Measurements from ENCODE around the gene PIEZO2. TPM values are rescaled to one million over a fixed set of nuclear protein-coding genes. Genes with fewer than 3 reads are reported as not detected.

Gene PIEZO2
- total RNA-seq, 1 experiment from 2014 or later = not detected

GRCh38 chr18:10912790-10913545 is 236.4 kb downstream of the PIEZO2 start:
- Histone ChIP-seq H3K9me2 (replicated peaks; ENCODE audit: insufficient read depth, low read length) (no peaks in the 10 kb centered on the region), H3K9ac (ENCODE audit: low read length) (no peak overlapping the region), H3K4me2 (ENCODE audit: low read depth, low read length, poor library complexity, severe bottlenecking) (no peak overlapping the region), H3K4me3 (ENCODE audit: low read length) (no peak overlapping the region), H2AFZ (ENCODE audit: low read length) (no peak overlapping the region), H3K9me3 (ENCODE audit: low read length) (no peaks in the 10 kb centered on the region), H4K20me1 (ENCODE audit: insufficient read depth, low read depth, low read length) (no peaks in the 10 kb centered on the region), H3K36me3 (ENCODE audit: insufficient read depth, low read length) (no peaks in the 10 kb centered on the region), H3K27ac (ENCODE audit: low read length) (no peak overlapping the region), H3K27me3 (ENCODE audit: low read length) (no peaks in the 10 kb centered on the region), H3K4me1 (ENCODE audit: low read length) (no peaks in the 10 kb centered on the region), H3K79me2 (ENCODE audit: low read length) (no peaks in the 10 kb centered on the region)
- no peak for DNase-seq

DNA sequence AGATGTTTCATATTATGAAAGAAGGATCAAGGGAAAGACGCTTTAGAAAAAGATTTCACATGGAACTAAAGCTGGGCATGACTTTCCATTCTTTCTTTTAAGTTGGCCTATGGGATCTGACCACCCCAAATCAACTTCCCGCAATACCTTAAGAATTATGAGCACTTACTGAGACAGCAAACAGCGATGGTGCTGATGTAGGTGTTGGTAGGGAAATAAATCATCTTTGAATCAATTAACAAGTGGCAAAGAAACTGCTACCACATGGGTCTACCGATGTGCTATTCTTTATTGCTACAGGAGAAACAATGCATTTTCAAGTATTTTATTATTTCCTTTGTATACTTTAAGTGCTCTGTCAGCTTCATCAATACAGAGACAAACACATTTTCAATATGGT is 239.6 kb downstream of the PIEZO2 start:
- no peak for DNase-seq
- Histone ChIP-seq H2AFZ (ENCODE audit: low read length) (no peak overlapping the region), H3K9me3 (ENCODE audit: low read length) (no peaks in the 10 kb centered on the region), H3K9me2 (replicated peaks; ENCODE audit: insufficient read depth, low read length) (no peaks in the 10 kb centered on the region), H3K9ac (ENCODE audit: low read length) (no peak overlapping the region), H3K4me1 (ENCODE audit: low read length) (no peaks in the 10 kb centered on the region), H3K36me3 (ENCODE audit: insufficient read depth, low read length) (no peaks in the 10 kb centered on the region), H3K27ac (ENCODE audit: low read length) (no peak overlapping the region), H3K4me2 (ENCODE audit: low read depth, low read length, poor library complexity, severe bottlenecking) (no peak overlapping the region), H3K79me2 (ENCODE audit: low read length) (no peaks in the 10 kb centered on the region), H3K27me3 (ENCODE audit: low read length) (no peaks in the 10 kb centered on the region), H3K4me3 (ENCODE audit: low read length) (no peak overlapping the region), H4K20me1 (ENCODE audit: insufficient read depth, low read depth, low read length) (no peaks in the 10 kb centered on the region)

DNA sequence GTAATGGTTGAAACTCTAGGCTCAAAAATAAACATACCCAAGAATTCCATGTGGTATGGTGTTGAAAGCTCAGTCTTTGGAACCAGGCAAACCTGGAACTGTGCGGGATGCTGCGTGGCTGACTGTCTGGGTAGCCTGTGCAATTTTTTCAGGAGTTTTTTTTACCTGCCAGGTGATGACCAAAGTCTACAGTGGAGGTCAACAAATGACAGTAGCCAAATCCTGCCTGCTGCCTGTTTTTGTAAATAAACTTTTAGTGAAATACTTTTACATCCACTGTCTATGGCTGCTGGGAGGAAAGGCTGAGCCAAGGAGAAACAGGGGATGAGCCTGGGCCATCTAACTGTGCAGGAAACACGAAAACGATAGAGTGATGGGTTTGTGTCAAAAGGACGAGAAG is 240.6 kb downstream of the PIEZO2 start:
- Histone ChIP-seq H4K20me1 (ENCODE audit: insufficient read depth, low read depth, low read length) (no peaks in the 10 kb centered on the region), H3K4me2 (ENCODE audit: low read depth, low read length, poor library complexity, severe bottlenecking) (no peak overlapping the region), H3K4me1 (ENCODE audit: low read length) (no peaks in the 10 kb centered on the region), H3K79me2 (ENCODE audit: low read length) (no peaks in the 10 kb centered on the region), H3K9me3 (ENCODE audit: low read length) (no peaks in the 10 kb centered on the region), H3K36me3 (ENCODE audit: insufficient read depth, low read length) (no peaks in the 10 kb centered on the region), H2AFZ (ENCODE audit: low read length) (no peak overlapping the region), H3K27ac (ENCODE audit: low read length) (no peak overlapping the region), H3K4me3 (ENCODE audit: low read length) (no peak overlapping the region), H3K9me2 (replicated peaks; ENCODE audit: insufficient read depth, low read length) (no peaks in the 10 kb centered on the region), H3K27me3 (ENCODE audit: low read length) (no peaks in the 10 kb centered on the region), H3K9ac (ENCODE audit: low read length) (no peak overlapping the region)
- DNase-seq = no peak

GRCh38 chr18:10907749-10908148 is 241.6 kb downstream of the PIEZO2 start:
- H3K36me3 ChIP-seq (ENCODE audit: insufficient read depth, low read length) = no peaks in the 10 kb centered on the region
- H4K20me1 ChIP-seq (ENCODE audit: insufficient read depth, low read depth, low read length) = no peaks in the 10 kb centered on the region
- H3K9me2 ChIP-seq (replicated peaks; ENCODE audit: insufficient read depth, low read length) = no peaks in the 10 kb centered on the region
- H2AFZ ChIP-seq (ENCODE audit: low read length) = no peak overlapping the region
- DNase-seq = no peak
- no peak overlapping the region for H3K4me3 ChIP-seq (ENCODE audit: low read length)
- no peak overlapping the region for H3K9ac ChIP-seq (ENCODE audit: low read length)
- H3K9me3 ChIP-seq (ENCODE audit: low read length) = no peaks in the 10 kb centered on the region
- H3K79me2 ChIP-seq (ENCODE audit: low read length) = no peaks in the 10 kb centered on the region
- no peak overlapping the region for H3K4me2 ChIP-seq (ENCODE audit: low read depth, low read length, poor library complexity, severe bottlenecking)
- no peaks in the 10 kb centered on the region for H3K27me3 ChIP-seq (ENCODE audit: low read length)
- no peaks in the 10 kb centered on the region for H3K4me1 ChIP-seq (ENCODE audit: low read length)
- H3K27ac ChIP-seq (ENCODE audit: low read length) = no peak overlapping the region

- H3K4me3 ChIP-seq (ENCODE audit: low read length) = no peak overlapping the region
- H2AFZ ChIP-seq (ENCODE audit: low read length) = no peak overlapping the region
- 0 out of 2 replicates have a peak, but pooled peaks cover 3% of the 10 kb centered on the region for H3K27me3 ChIP-seq (ENCODE audit: low read length)
- no peak for DNase-seq
- H3K9ac ChIP-seq (ENCODE audit: low read length) = no peak overlapping the region
- H3K36me3 ChIP-seq (ENCODE audit: insufficient read depth, low read length) = no peaks in the 10 kb centered on the region
- H4K20me1 ChIP-seq (ENCODE audit: insufficient read depth, low read depth, low read length) = no peaks in the 10 kb centered on the region
- H3K9me3 ChIP-seq (ENCODE audit: low read length) = no peaks in the 10 kb centered on the region
- no peak overlapping the region for H3K4me2 ChIP-seq (ENCODE audit: low read depth, low read length, poor library complexity, severe bottlenecking)
- H3K4me1 ChIP-seq (ENCODE audit: low read length) = no peaks in the 10 kb centered on the region; the same call in 1 of the 2 replicates
- H3K79me2 ChIP-seq (ENCODE audit: low read length) = no peaks in the 10 kb centered on the region
- H3K27ac ChIP-seq (ENCODE audit: low read length) = no peak overlapping the region
- no peaks in the 10 kb centered on the region for H3K9me2 ChIP-seq (replicated peaks; ENCODE audit: insufficient read depth, low read length)
These were observed 248.0 kb downstream of the PIEZO2 start for GRCh38 chr18:10901329-10901728.

DNA sequence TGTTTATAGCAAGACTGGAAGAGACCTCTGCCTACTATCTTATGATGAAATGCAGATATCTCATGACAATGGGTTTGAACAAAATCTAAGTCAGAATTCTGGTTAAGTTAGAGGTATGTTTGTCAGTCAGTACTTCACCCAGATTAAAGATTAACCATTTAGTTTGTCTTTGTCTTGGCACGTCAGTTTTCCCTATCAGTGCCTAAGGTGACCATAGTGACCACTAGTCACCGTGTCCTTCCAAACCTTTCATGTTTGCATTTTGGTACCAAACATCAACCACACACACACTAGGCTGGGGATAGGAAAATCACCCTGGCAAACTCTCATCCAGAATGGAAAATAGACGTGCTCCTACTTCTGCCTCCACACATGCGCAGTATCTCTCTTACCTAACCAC is 248.9 kb downstream of the PIEZO2 start:
- H3K9me3 ChIP-seq (ENCODE audit: low read length) = no peaks in the 10 kb centered on the region
- H3K4me1 ChIP-seq (ENCODE audit: low read length) = no peaks in the 10 kb centered on the region; the same call in 1 of the 2 replicates
- no peak overlapping the region for H3K4me3 ChIP-seq (ENCODE audit: low read length)
- H2AFZ ChIP-seq (ENCODE audit: low read length) = no peak overlapping the region
- DNase-seq = no peak
- H3K27ac ChIP-seq (ENCODE audit: low read length) = no peak overlapping the region
- H3K36me3 ChIP-seq (ENCODE audit: insufficient read depth, low read length) = no peaks in the 10 kb centered on the region
- no peak overlapping the region for H3K4me2 ChIP-seq (ENCODE audit: low read depth, low read length, poor library complexity, severe bottlenecking)
- no peak overlapping the region for H3K9ac ChIP-seq (ENCODE audit: low read length)
- no peaks in the 10 kb centered on the region for H4K20me1 ChIP-seq (ENCODE audit: insufficient read depth, low read depth, low read length)
- H3K9me2 ChIP-seq (replicated peaks; ENCODE audit: insufficient read depth, low read length) = no peaks in the 10 kb centered on the region
- 0 out of 2 replicates have a peak, but pooled peaks cover 3% of the 10 kb centered on the region for H3K27me3 ChIP-seq (ENCODE audit: low read length)
- no peaks in the 10 kb centered on the region for H3K79me2 ChIP-seq (ENCODE audit: low read length)

DNA sequence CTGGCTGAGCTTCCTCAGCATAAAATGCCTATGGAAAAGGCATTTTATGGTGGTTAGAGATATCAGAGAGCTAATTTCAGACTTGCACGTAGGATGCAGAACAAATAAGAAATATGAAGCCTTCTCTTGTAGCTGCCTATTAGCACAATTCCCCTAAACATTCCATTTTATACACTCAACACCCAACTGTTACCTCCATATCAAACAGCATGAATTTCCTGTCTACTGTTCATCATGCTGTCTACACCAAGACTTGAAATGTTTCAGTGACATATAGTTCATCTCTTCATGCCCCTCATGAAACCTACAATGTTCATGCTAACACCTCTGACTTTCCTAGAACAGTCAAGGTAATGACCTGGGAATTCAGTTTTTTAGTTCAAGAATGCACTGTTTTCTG is 249.9 kb downstream of the PIEZO2 start:
- Histone ChIP-seq H3K9me3 (ENCODE audit: low read length) (no peaks in the 10 kb centered on the region), H4K20me1 (ENCODE audit: insufficient read depth, low read depth, low read length) (no peaks in the 10 kb centered on the region), H3K4me1 (ENCODE audit: low read length) (no peaks in the 10 kb centered on the region; the same call in 1 of the 2 replicates), H3K4me3 (ENCODE audit: low read length) (no peak overlapping the region), H3K9ac (ENCODE audit: low read length) (no peak overlapping the region), H2AFZ (ENCODE audit: low read length) (no peak overlapping the region), H3K36me3 (ENCODE audit: insufficient read depth, low read length) (no peaks in the 10 kb centered on the region), H3K4me2 (ENCODE audit: low read depth, low read length, poor library complexity, severe bottlenecking) (no peak overlapping the region), H3K79me2 (ENCODE audit: low read length) (no peaks in the 10 kb centered on the region), H3K27ac (ENCODE audit: low read length) (no peak overlapping the region), H3K9me2 (replicated peaks; ENCODE audit: insufficient read depth, low read length) (no peaks in the 10 kb centered on the region), H3K27me3 (ENCODE audit: low read length) (0 out of 2 replicates have a peak, but pooled peaks cover 3% of the 10 kb centered on the region)
- DNase-seq = no peak

- Histone ChIP-seq H4K20me1 (ENCODE audit: insufficient read depth, low read depth, low read length) (no peaks in the 10 kb centered on the region), H3K27me3 (ENCODE audit: low read length) (0 out of 2 replicates have a peak, but pooled peaks cover 3% of the 10 kb centered on the region), H3K9ac (ENCODE audit: low read length) (no peak overlapping the region), H3K36me3 (ENCODE audit: insufficient read depth, low read length) (no peaks in the 10 kb centered on the region), H3K9me2 (replicated peaks; ENCODE audit: insufficient read depth, low read length) (no peaks in the 10 kb centered on the region), H3K27ac (ENCODE audit: low read length) (no peak overlapping the region), H3K4me1 (ENCODE audit: low read length) (no peaks in the 10 kb centered on the region; the same call in 1 of the 2 replicates), H2AFZ (ENCODE audit: low read length) (no peak overlapping the region), H3K4me2 (ENCODE audit: low read depth, low read length, poor library complexity, severe bottlenecking) (no peak overlapping the region), H3K79me2 (ENCODE audit: low read length) (no peaks in the 10 kb centered on the region), H3K9me3 (ENCODE audit: low read length) (no peaks in the 10 kb centered on the region), H3K4me3 (ENCODE audit: low read length) (no peak overlapping the region)
- no peak for DNase-seq
These were observed 250.9 kb downstream of the PIEZO2 start for GRCh38 chr18:10898417-10898974.
